ENCODE data around the gene CCM2L. TPM values are rescaled to one million over a fixed set of nuclear protein-coding genes. Genes with fewer than 3 reads are reported as not detected.

CCM2L gene
- total and polyA plus RNA-seq, 2 donors (not counting 3 experiments of a cell fraction or from before 2014, with no cell fraction given), result 10.8 to 13.4 TPM

- Histone ChIP-seq H3K36me3 (ENCODE audit: control insufficient read depth in 2 of 2, extremely low read depth in 1 of 2, insufficient read depth in 2 of 2, low read length in 2 of 2) (no peaks in the 10 kb centered on the region), H3K27ac (ENCODE audit: insufficient read depth, low read depth, low read length) (no peak overlapping the region), H3K79me2 (ENCODE audit: control insufficient read depth, insufficient read depth, low read length) (no peaks in the 10 kb centered on the region), H3K4me3 (replicated peaks in 1 of 3; ENCODE audit: insufficient read depth in 1 of 3, low read depth in 1 of 3, low read length in 3 of 3) (no peak overlapping the region), H3K4me2 (ENCODE audit: insufficient read depth, low read length) (no peak overlapping the region), H4K20me1 (replicated peaks; ENCODE audit: control insufficient read depth, extremely low read depth, insufficient read depth, low read length) (no peaks in the 10 kb centered on the region), H2AFZ (ENCODE audit: low read depth, low read length) (no peak overlapping the region), H3K9ac (replicated peaks; ENCODE audit: extremely low read depth, insufficient read depth, low read length) (no peak overlapping the region), H3K27me3 (ENCODE audit: control insufficient read depth in 2 of 2, insufficient read depth in 2 of 2, low read length in 2 of 2) (peaks cover 3 to 8% of the 10 kb centered on the region in 2 experiments), H3K9me1 (replicated peaks; ENCODE audit: control insufficient read depth, extremely low read depth, insufficient read depth, low read length) (no peaks in the 10 kb centered on the region), H3K4me1 (ENCODE audit: control insufficient read depth, extremely low read depth, insufficient read depth, low read length) (no peaks in the 10 kb centered on the region), H3K9me3 (replicated peaks; ENCODE audit: control insufficient read depth, insufficient read depth, low read length) (no peaks in the 10 kb centered on the region)
- dilution Hi-C loops (cut with MboI; ENCODE audit: extremely low pct_ligation_motif_present, low sequenced_read_pairs), result no loop called here
- intact Hi-C loops (cut with micrococcal nuclease), result no loop called here
- TF ChIP-seq POLR2A (IDR thresholded peaks at IDR 0.05; ENCODE audit: low read depth, low read length), result no peak
- no peak for TF ChIP-seq FOS (IDR thresholded peaks at IDR 0.05; ENCODE audit: borderline replicate concordance, insufficient read depth, low read length)
- no peak for TF ChIP-seq CTCF (IDR thresholded peaks at IDR 0.05; ENCODE audit: extremely low read depth in 1 of 2, insufficient read depth in 1 of 2, low read depth in 1 of 2, low read length in 2 of 2)
- no peak for TF ChIP-seq JUN (IDR thresholded peaks at IDR 0.05; ENCODE audit: borderline replicate concordance, insufficient read depth, insufficient read length, low read depth)
- TF ChIP-seq EZH2 (IDR thresholded peaks at IDR 0.05; ENCODE audit: borderline replicate concordance, low read depth, low read length, severe bottlenecking), result no peak
- no peak for TF ChIP-seq POLR2AphosphoS5 (IDR thresholded peaks at IDR 0.05; ENCODE audit: insufficient read depth, low read depth, low read length)
- no peak for TF ChIP-seq MYC (IDR thresholded peaks at IDR 0.05; ENCODE audit: low read depth, low read length)
- TF ChIP-seq GATA2 (IDR thresholded peaks at IDR 0.05; ENCODE audit: insufficient read depth, insufficient read length, low read depth, low read length), result no peak
- TF ChIP-seq, protein P1, sequence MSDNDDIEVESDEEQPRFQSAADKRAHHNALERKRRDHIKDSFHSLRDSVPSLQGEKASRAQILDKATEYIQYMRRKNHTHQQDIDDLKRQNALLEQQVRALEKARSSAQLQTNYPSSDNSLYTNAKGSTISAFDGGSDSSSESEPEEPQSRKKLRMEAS (IDR thresholded peaks at IDR 0.05; ENCODE audit: insufficient read depth, insufficient read length), result no peak
- CTCF ChIA-PET, result interaction anchor here (1.0 to 1.2 kb wide), 2 partner anchors 24 to 51 kb away, joined by 3 read pairs; partner anchors contain the start of gene PDRG1
- no peak for DNase-seq (ENCODE audit: low read depth, low spot score)
- POLR2A ChIA-PET, result no interaction called here
- BruUV-seq (replicated peaks), result no TSS peak
- FAIRE-seq, result no peak
Observed at GRCh38 chr20:31975874-31976273, 34.4 kb upstream of the CCM2L start.

Measured in endothelial cell of umbilical vein (primary cell).